Measurements from ENCODE around the gene LIMK1.

GRCh38 chr7:74056096-74056915 is 27.3 kb upstream of the LIMK1 start:
- TF ChIP-seq CTCF (IDR thresholded peaks at IDR 0.05 in 2 of 3, conservative IDR thresholded peaks at IDR 0.05 in 1 of 3; ENCODE audit: borderline replicate concordance in 1 of 3, insufficient read depth in 1 of 3, low read depth in 2 of 3, low read length in 2 of 3), result no peak
- TF ChIP-seq POLR2A (IDR thresholded peaks at IDR 0.05; ENCODE audit: borderline replicate concordance, extremely low read depth, insufficient read depth, insufficient read length), result no peak
- TF ChIP-seq EZH2 (IDR thresholded peaks at IDR 0.05), result no peak
- no peak for TF ChIP-seq YY1 (IDR thresholded peaks at IDR 0.05; ENCODE audit: extremely low read depth, insufficient replicate concordance, low read depth, low read length)
- no peak for TF ChIP-seq RAD21 (IDR thresholded peaks at IDR 0.05; ENCODE audit: low read depth)
- no peak for TF ChIP-seq ZNF274 (IDR thresholded peaks at IDR 0.05; ENCODE audit: low read depth, low read length)
- TF ChIP-seq POLR2AphosphoS5 (IDR thresholded peaks at IDR 0.05; ENCODE audit: low read depth, low read length), result no peak
- no peak for TF ChIP-seq EZH2phosphoT487 (IDR thresholded peaks at IDR 0.05; ENCODE audit: borderline replicate concordance)
- TF ChIP-seq JUND (IDR thresholded peaks at IDR 0.05), result no peak
- no peak for TF ChIP-seq SP1 (IDR thresholded peaks at IDR 0.05; ENCODE audit: low read depth)
- TF ChIP-seq ZBTB33 (IDR thresholded peaks at IDR 0.05; ENCODE audit: extremely low read depth, insufficient replicate concordance, low read length), result no peak
- no peak for TF ChIP-seq CBX3 (IDR thresholded peaks at IDR 0.05; ENCODE audit: low read depth)

All from HCT116 (cell line).